ENCODE measurements around the gene GPR161.
A peak's percentile ranks its signal among the peaks of the same experiment; 100 is the strongest.

The GPR161 gene

GRCh38 chr1:168093616-168094015 is 43.1 kb downstream of the GPR161 start:
- ChIA-PET POLR2A (no interaction called here), CTCF (interaction anchor here (0.9 to 18.3 kb wide), 6 partner anchors 8 to 228 kb away, joined by 3 to 237 read pairs (median 4); no protein-coding TSS in a partner anchor)
- no peak for TF ChIP-seq CTCF (IDR thresholded peaks at IDR 0.05; ENCODE audit: insufficient read depth, low read length, missing control alignments)
- DNase-seq (ENCODE audit: low read depth, low spot score): no peak
- no peak overlapping the region for H3K4me3 ChIP-seq (ENCODE audit: low read depth, low read length)

GRCh38 chr1:168092566-168093355 is 44.0 kb downstream of the GPR161 start:
- H3K4me3 ChIP-seq (ENCODE audit: low read depth, low read length): no peak overlapping the region
- ChIA-PET POLR2A (no interaction called here), CTCF (interaction anchor here (0.7 to 18.3 kb wide), 9 partner anchors 9 to 377 kb away, joined by 3 to 237 read pairs (median 4); no protein-coding TSS in a partner anchor)
- TF ChIP-seq CTCF (IDR thresholded peaks at IDR 0.05; ENCODE audit: insufficient read depth, low read length, missing control alignments): peak; percentile 37
- no peak for DNase-seq (ENCODE audit: low read depth, low spot score)

- POLR2A ChIA-PET: interaction anchor here (0.6 to 1.1 kb wide), 2 partner anchors 10 to 667 kb away, joined by 3 read pairs; no protein-coding TSS in a partner anchor
- CTCF ChIA-PET: interaction anchor here (0.7 to 18.3 kb wide), 9 partner anchors 8 to 377 kb away, joined by 3 to 237 read pairs (median 4); no protein-coding TSS in a partner anchor
- no peak overlapping the region for H3K4me3 ChIP-seq (ENCODE audit: low read depth, low read length)
- no peak for TF ChIP-seq CTCF (IDR thresholded peaks at IDR 0.05; ENCODE audit: insufficient read depth, low read length, missing control alignments)
- DNase-seq (ENCODE audit: low read depth, low spot score): no peak
These were observed 44.8 kb downstream of the GPR161 start for GRCh38 chr1:168091720-168092550.

GRCh38 chr1:168091063-168091462 is 45.7 kb downstream of the GPR161 start:
- POLR2A ChIA-PET: interaction anchor here (1.1 kb wide), 1 partner anchor 11 kb away, joined by 3 read pairs; no protein-coding TSS in a partner anchor
- no peak for DNase-seq (ENCODE audit: low read depth, low spot score)
- CTCF ChIA-PET: interaction anchor here (1.2 to 18.3 kb wide), 3 partner anchors 7 to 55 kb away, joined by 3 to 237 read pairs (median 4); no protein-coding TSS in a partner anchor
- no peak overlapping the region for H3K4me3 ChIP-seq (ENCODE audit: low read depth, low read length)
- no peak for TF ChIP-seq CTCF (IDR thresholded peaks at IDR 0.05; ENCODE audit: insufficient read depth, low read length, missing control alignments)

GRCh38 chr1:168090395-168090794 is 46.3 kb downstream of the GPR161 start:
- ChIA-PET CTCF (interaction anchor here (7.3 to 18.3 kb wide), 2 partner anchors 6 to 56 kb away, joined by 34 to 237 read pairs; no protein-coding TSS in a partner anchor), POLR2A (no interaction called here)
- TF ChIP-seq CTCF (IDR thresholded peaks at IDR 0.05; ENCODE audit: insufficient read depth, low read length, missing control alignments): no peak
- no peak overlapping the region for H3K4me3 ChIP-seq (ENCODE audit: low read depth, low read length)
- no peak for DNase-seq (ENCODE audit: low read depth, low spot score)
